NCI-H524 treated with DMSO at 0.1 percent for 48 hours (cell line): ENCODE data around the gene C10orf90.

Experiments used
- DNase-seq: peaks from one replicate; lab custom pipeline; 2025; lab: John Stamatoyannopoulos, UW

C10orf90 gene

DNA sequence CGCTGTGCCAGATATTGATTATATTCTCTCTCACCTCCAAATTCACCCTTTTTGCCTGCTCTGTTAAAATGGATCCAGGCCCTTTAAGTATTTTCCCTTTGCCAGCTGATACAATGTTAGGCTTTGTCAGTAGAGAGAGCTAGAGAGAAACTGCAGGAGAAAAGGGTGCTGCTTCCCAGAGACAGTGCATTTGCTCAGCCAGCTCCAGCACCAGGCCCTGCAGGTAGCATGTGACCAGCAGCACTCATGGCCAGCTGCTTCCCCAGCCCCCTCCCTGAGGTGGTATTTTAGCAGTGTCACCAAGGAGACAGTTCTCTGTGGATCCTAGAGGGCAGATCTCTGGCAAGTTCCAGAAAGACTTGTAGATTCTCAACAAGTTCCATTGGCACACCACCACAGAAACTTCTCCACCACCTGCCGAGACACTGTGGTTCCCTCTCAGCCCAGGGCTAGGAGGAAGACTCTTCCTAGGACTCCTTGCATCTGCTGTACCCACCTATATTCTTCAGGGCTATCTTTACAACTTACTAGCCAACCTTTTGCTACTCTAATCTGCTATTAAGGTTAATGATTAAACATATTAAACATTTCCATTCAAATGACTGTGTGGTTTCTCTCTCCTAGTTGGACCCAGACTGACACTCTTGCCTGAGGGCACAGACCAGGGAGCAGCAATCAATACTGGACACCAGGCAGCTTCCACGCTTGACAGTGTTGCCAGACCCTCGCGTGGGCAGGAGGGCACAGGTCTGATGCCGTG is 246.6 kb downstream of the C10orf90 start:
- no peak for DNase-seq

DNA sequence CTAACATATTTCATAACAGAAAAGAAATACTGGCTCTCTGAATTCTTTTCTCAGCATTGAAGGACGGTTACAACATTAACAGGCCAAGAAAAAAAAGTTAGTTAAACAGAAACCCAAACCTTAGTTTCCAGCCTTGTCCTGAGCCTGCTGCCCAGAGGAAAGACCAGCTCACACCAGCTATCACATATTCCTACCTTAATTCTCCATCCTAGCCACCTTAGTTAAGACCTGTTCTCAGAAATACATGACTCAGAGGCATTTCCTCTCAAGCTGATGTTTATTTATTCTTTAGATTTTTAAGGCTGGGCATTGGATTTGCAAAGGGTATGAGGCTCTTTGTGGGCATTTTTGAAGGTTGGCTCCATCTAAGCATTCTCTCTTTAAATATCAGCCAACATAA is 247.9 kb downstream of the C10orf90 start:
- no peak for DNase-seq

DNA sequence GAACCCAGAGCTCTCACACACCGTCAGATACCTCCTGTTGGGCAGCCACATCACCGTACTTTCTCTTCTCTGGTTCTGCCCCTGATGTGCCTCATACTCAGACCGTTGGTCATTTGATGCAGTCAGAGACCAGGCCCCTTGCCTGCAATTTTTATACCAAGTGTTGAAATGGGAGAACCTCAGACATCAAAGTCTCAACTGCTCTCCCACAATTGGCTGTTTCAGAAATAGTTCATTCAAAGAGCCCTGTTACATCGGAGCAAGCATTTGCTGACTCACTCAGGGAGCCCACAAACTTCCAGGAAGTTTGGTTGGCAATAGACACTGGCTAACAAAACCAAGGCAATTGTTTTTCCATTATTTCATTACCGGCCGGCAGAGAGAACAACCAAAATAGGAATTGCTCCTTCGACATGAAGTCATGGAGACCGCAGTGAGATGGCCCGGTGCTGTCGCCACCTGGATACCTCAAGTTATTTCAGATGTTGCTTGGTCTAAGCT is 248.7 kb downstream of the C10orf90 start:
- no peak for DNase-seq

- DNase-seq = no peak
Observed at GRCh38 chr10:126420567-126421300, 249.8 kb downstream of the C10orf90 start.

DNA sequence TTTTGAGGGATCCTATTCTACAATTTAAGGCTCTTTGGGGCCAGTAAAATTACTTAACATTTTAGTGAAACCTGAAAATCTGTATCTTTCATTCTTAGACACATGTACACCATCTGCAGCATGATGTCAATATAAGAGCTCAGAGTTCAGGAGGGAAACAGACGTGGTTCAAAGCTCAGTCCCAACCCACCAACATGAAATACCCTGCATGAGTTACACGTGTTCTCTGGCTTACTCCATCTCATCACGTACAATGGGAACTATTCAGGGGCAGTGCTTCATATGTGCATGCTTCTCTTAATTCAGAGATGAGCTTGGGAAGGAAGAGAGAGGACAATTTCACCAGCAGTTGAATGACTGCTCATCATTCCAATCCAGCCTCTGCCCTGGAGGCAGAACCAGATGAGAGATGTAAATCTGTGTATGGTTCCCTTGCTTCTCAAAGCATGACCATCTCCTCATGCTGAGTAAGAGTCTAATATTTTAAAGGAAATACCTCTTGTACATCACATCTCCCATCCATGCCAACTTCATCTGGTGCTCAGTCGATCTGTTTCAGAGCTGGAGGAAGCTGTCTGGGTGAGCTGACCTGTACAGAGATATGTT is 253.2 kb downstream of the C10orf90 start:
- no peak for DNase-seq

DNA sequence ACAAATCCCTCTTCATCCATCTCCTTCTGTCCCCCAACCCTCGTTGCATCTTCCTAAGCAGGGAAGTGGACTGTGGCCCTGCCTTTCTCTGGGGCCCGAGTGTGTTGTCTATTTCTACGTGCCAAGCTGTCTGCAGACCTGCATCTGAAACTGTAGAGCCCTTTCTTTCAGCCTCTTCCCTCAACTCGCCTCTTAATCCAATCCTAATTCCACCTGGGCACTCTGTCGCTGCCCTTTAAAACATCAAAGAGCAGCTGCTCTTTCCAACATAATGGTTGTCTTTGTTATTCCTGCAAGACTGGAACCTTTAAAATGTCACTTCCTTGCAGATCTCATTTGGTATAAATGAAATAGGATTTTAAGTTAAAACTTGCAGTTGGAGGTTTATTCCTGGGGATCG is 260.7 kb downstream of the C10orf90 start:
- no peak for DNase-seq

DNA sequence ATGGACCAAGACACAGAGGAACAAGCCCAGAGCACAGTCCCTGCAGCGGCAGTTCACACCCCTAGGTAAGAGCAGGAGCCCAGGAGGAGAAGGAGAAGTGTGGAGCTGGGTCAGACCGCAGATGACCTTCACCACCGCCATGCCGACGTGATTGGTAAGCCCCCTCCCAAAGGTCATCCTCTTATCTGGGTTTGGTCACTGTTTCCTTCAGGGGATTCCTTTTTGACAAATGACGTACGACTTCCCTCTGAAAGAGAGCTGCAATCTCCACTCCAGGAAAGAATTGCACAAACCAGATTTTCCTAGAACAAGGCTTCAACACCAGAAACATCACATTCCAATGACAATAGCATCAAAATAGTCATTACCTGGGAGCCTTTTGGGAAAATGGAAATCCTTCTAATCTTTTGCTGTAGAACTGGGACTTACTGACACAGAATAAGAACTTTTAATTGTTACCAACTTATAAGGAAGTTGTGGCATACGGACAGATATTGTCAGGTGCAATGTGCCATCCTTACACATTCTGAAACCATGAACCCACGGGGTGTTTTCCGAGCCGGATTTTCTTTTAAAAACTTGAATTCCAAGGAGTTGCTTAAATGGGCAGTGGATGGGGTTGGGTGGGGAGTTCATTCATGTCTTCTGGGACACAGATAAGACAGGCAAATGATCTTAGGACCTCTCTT is 261.4 kb downstream of the C10orf90 start:
- DNase-seq = no peak

GRCh38 chr10:126407831-126408230 is 262.7 kb downstream of the C10orf90 start:
- DNase-seq = no peak

GRCh38 chr10:126405239-126405775 is 265.2 kb downstream of the C10orf90 start:
- DNase-seq = no peak

DNA sequence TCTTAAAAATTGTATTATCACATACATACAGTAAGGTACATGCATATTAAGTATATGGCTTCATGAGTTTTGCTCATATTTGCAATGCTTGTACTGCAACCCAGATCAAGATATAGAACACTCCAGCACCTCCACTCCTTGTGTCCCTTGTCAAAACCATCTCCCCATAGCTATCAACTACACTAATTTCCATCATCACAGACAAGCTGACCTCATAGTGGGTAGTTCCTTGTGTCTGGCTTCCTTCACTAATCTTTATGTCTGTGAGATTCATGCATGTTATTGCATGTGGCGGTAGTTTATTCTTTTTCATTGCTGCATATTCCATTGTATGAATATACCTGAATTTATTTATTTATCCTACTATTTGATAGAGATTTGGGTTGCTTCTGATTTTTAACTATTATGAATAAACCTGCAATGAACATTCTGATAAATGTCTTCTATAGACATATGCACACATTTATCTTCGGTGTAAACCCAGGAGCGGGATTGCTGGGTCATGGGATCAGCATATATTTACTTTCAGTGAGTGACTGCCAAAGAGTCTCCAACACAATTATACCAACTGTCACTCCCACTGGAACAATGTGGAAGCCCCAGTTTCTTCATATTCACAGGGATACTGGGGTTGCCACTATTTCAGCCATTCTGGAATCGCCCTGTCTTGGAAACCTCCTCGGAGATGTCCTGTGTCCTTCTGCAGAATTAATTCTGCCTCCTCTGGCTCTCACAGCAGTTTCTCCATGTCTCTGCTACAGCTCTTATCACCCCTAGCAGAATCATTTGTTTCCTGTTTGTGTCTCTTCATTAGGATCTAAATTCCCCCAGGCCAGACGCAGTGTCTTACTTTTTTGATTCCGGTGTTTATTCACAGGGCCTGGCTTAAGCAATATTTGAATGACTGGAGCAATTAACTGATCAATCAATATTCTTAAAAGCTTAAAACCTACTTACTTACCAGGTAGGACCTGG is 267.5 kb downstream of the C10orf90 start:
- no peak for DNase-seq

GRCh38 chr10:126400641-126401040 is 269.9 kb downstream of the C10orf90 start:
- no peak for DNase-seq

DNA sequence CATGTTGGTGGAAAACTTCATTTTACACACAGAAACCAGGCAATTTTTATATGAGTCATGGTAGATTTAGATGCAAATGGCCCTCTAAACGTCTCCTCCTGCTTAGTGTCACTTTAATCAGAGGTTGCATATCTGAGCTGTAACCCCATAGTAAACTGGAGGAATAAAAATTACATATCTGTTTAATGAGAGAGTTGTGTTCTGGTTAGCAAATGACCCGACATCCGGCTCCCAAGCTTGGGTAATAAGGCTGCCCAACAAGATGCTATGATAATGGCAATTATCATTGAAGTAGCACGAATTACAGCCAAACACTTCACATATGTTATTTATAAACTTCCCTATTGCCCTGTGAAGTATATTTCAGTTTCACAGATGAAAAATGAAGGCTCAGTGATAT is 271.6 kb downstream of the C10orf90 start:
- no peak for DNase-seq

- DNase-seq = no peak
Observed at GRCh38 chr10:126398383-126398743, 272.1 kb downstream of the C10orf90 start.

DNA sequence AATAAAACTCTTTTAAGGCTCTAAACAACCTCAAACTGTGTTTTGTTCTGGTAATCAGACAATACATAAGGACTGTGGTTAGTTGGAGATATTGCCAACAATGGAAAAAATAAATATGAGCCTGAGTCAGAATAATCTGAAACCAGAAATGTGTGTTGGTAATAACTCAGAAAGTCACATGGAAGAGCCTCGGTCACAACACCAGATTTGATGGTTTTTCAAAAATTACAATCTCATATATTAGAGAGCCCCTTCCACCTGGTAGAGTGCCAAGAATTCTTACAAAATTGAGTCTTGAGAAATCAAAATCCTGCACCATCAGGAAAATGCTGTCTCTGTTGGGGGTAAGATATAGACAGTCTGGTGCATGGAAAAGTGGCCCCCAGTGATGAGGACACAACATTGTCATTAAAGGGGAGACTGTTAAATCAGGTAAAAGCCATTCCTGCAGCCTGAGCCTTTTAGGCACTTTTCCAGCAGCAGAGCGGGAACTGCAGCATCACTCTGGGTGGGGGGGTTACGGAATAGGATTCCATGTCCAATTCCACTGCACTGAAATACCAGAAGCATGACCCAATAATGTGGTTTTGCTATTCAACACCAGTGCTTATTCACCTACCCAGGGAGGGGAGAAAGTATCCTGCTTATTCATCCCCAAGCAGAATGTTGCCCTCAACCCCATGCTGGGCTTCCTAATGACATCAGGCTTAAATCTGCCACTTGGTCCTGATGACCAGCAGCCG is 272.7 kb downstream of the C10orf90 start:
- no peak for DNase-seq

- no peak for DNase-seq
Observed at GRCh38 chr10:126397156-126397555, 273.3 kb downstream of the C10orf90 start.

- DNase-seq = no peak
Observed at GRCh38 chr10:126394948-126395347, 275.5 kb downstream of the C10orf90 start.

DNA sequence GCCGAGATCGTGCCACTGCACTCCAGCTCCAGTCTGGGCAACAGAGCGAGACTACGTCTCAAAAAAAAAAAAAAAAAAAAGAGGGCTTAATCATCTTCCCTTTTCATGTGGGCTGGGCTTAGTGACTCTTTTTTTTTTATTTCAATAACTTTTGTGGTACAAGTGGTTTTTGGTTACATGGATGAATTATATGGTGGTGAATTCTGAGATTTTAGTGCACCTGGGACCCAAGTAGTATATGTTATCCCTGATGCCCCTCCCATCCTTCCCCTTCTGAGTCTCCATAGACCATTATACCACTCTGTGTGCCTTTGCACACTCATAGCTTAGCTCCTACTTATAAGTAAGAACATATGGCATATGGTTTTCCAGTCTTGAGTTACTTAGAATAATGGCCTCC is 277.4 kb downstream of the C10orf90 start:
- DNase-seq = no peak

DNA sequence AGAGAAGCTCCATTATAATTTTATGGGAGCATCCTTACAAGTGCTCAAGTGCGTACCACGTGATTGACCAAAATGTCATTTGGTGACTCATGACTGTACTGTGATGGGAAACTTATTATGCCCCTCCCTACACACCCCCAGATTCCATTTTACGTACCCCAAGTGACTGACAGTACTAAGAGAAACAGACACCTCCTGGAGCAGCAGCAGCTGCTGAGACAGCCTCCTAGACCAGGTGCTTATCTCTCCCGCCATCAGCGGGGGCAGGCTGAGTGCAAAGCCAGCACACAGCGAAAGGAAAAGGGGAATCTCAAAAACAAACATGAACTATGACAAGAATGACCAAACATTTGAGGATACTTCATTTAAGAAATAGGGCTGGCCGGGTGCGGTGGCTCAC is 278.0 kb downstream of the C10orf90 start:
- DNase-seq = no peak

DNA sequence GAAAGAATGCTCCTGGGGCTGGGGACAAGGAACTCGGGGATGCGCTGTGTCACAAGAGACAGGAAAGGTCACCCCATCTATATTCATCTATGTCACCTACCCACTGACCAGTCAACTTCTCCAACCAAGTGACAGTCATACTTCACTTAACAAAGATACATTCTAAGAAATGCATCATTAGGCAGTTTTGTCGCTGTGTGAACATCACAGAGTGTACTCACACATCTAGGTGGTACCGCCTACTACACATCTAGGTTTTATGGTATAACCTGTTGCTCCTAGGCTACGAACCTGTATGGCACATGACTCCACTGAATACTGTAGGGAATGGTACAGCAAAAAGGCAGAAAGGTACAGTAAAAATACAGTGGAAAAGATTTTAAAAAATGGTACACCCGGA is 278.4 kb downstream of the C10orf90 start:
- DNase-seq = no peak

- no peak for DNase-seq
Observed at GRCh38 chr10:126391192-126391885, 279.2 kb downstream of the C10orf90 start.
